Naive B cell (primary cell): ENCODE data around the gene PSENEN. TPM values are rescaled to one million over a fixed set of nuclear protein-coding genes. Genes with fewer than 3 reads are reported as not detected.

ENCODE experiments used
- ATAC-seq, 2 donors: fragments of 150-1000 bp; cut with Tn5 transposase; 2 replicates each; pipeline ENCODE4 v1.10.0; 2021; ENCODE audit warnings: low read depth in 2 of 2, mild to moderate bottlenecking in 2 of 2, moderate library complexity in 2 of 2
- DNase-seq: peaks from one replicate; pipeline ENCODE4 v3.0.0; 2022
- H3K27ac Mint-ChIP-seq, 6 donors: one replicate each; pipeline ENCODE4 v1.8.0; 2020 to 2022; ENCODE audit warnings: mild to moderate bottlenecking in 6 of 6, mixed read lengths in 6 of 6, moderate library complexity in 5 of 6, inconsistent platforms in 2 of 6
- H3K27me3 Mint-ChIP-seq, 3 donors: one replicate each; pipeline ENCODE4 v1.8.0; 2021 to 2022; ENCODE audit warnings: mixed read lengths in 3 of 3, mild to moderate bottlenecking in 1 of 3
- H3K36me3 Mint-ChIP-seq, 2 donors: one replicate each; pipeline ENCODE4 v1.8.0; 2020 to 2022; ENCODE audit warnings: mixed read lengths in 2 of 2, inconsistent platforms in 1 of 2, mild to moderate bottlenecking in 1 of 2
- H3K4me1 Mint-ChIP-seq, 3 donors: one replicate each; pipeline ENCODE4 v1.8.0; 2020 to 2022; ENCODE audit warnings: mixed read lengths in 3 of 3, inconsistent platforms in 1 of 3, mild to moderate bottlenecking in 1 of 3, moderate library complexity in 1 of 3
- H3K4me3 Mint-ChIP-seq, 8 donors: one replicate each; pipeline ENCODE4 v1.8.0; 2020 to 2022; ENCODE audit warnings: mild to moderate bottlenecking in 8 of 8, mixed read lengths in 8 of 8, moderate library complexity in 8 of 8, inconsistent platforms in 2 of 8
- H3K9me3 Mint-ChIP-seq, 7 donors: one replicate each; pipeline ENCODE4 v1.8.0; 2020 to 2022; ENCODE audit warnings: mixed read lengths in 7 of 7, mild to moderate bottlenecking in 5 of 7, inconsistent platforms in 2 of 7, moderate library complexity in 1 of 7
- polyA plus RNA-seq, 6 donors: library from polyadenylated mRNA; unstranded; fragments of 300-500 nt; fragmentation: Illumina TruSeq; gene quantifications; one replicate each; pipeline ENCODE4 v1.2.3, GENCODE V29; 2021; ENCODE audit warnings: low read depth in 6 of 6

The PSENEN gene
- polyA plus RNA-seq, 6 donors from 2014 or later = 82.4 to 105 (median 94.3) TPM

- H3K9me3 Mint-ChIP-seq = peaks cover 0 to 1% (median 0%) of the 10 kb centered on the region in 7 donors
- H3K4me3 Mint-ChIP-seq = peak overlapping the region in 3 of 8 donors; percentile 24 to 69 (median 62)
- H3K36me3 Mint-ChIP-seq = peaks cover 0 to 25% of the 10 kb centered on the region in 2 donors
- peaks cover 38 to 42% (median 39%) of the 10 kb centered on the region in 3 donors for H3K4me1 Mint-ChIP-seq
- ATAC-seq (no peak), DNase-seq (no peak)
- peaks cover 9 to 30% (median 25%) of the 10 kb centered on the region in 3 donors for H3K27me3 Mint-ChIP-seq
- H3K27ac Mint-ChIP-seq = no peak overlapping the region
Observed at GRCh38 chr19:35754370-35755130, 9.1 kb downstream of the PSENEN start.

GRCh38 chr19:35755131-35755549 lies 9.7 kb downstream of the PSENEN start:
- Mint-ChIP-seq H3K4me3 (peak overlapping the region in 6 of 8 donors; percentile 24 to 72 (median 58)), H3K4me1 (peaks cover 35 to 38% (median 37%) of the 10 kb centered on the region in 3 donors), H3K36me3 (peaks cover 0 to 25% of the 10 kb centered on the region in 2 donors), H3K27ac (no peak overlapping the region), H3K27me3 (peaks cover 9 to 30% (median 25%) of the 10 kb centered on the region in 3 donors), H3K9me3 (no peaks in the 10 kb centered on the region)
- no peak for DNase-seq
- ATAC-seq = no peak

DNA sequence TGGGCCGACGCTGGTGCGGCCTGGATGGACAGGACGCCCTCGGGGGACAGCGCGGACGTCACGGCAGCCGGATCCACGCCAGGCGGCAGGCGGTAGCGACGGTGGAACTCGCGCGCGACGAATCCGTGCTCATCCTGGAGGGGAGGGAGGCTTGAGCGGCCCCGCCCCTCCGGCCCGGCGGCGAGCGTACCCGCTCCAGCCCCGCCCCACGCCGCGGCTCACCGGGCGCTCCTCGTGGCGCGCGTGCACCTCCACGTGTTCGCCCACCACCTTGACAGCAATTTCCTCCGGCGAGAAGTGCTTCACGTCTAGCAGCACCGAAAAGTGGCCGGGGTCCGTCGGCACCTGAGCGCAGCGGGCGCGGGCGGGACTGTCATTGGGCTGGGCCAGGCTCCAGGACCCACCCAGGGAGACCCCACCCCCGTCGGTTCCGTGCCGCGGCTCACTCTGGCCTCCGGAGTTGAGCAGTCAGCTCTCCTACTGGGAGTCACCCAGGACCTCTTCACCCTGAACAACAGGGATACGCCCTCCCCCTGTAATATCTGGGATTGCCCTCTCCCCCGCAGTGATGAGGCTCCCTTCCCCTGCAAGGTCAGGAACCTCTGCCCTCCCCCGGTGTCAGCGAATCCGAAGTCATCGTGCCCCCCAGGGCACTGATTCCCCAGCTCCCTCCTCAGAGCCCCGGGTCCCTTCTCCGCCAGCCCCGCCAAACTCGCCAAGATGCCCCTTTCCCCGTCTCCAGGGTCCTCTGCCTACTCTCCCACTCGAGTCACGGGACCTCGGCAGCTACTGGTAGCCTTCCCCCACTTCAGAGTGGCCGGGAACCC lies 10.3 kb downstream of the PSENEN start:
- Mint-ChIP-seq H3K4me3 (peak overlapping the region in 7 of 8 donors; percentile 47 to 89 (median 68)), H3K27ac (no peak overlapping the region), H3K27me3 (peaks cover 9 to 30% (median 25%) of the 10 kb centered on the region in 3 donors), H3K4me1 (peaks cover 33 to 37% (median 37%) of the 10 kb centered on the region in 3 donors), H3K9me3 (no peaks in the 10 kb centered on the region), H3K36me3 (peaks cover 0 to 25% of the 10 kb centered on the region in 2 donors)
- ATAC-seq = no peak
- peak; percentile 45 for DNase-seq

DNA sequence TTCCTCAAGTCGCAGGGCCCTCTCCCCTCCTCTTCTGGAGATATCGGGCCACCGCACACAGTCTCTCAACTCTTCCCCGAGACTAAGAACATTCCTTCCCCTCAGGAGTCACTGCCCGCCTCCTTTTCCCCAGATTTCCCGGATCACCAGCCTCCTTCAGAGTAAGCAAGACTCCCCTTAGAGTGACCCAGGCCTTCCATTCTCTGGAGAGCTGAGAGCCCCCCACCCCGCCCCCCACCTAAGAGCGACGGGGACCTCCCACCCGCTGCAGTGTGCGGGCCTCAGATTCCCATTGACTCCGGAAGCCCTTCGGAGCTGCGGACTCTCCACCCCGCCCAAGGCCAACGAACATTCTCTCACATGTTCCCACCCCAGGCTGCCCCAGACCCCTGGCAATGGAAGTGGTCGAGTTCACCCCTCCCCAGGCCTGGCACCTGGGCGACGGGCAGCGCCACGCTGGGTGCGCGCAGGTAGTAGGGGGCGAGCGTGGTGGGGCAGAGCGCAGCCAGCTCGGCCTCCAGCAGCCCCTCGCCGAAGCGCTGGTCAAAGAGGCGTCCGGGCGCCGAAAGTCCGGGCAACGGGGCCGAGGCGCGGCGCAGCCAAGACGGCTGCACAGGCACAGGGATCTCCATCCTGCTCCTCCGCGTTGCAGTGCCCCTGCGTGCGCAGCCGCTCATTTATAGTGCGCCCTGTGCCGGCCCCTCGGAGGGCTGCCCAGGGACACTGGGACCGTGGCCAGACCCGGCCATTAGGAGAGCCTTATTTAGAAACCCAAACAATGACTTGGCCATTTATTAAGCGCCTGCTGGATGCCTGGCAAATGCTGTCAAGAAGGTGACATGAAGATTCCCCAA lies 11.2 kb downstream of the PSENEN start, which contains the start of gene HSPB6:
Gene HSPB6, minus strand, starts transcription at position 653 of the 854 bp plus-strand sequence. Its CDS starts 21 bp downstream, at position 632.
- DNase-seq = no peak
- no peaks in the 10 kb centered on the region for H3K9me3 Mint-ChIP-seq

GRCh38 chr19:35757231-35757748 lies 11.8 kb downstream of the PSENEN start:
- peak overlapping the region; percentile 89 to 100 (median 98) for H3K4me3 Mint-ChIP-seq
- H3K27ac Mint-ChIP-seq = peak overlapping the region in 4 of 6 donors; percentile 73 to 97 (median 95)
- H3K27me3 Mint-ChIP-seq = peaks cover 9 to 30% (median 25%) of the 10 kb centered on the region in 3 donors
- no peak for ATAC-seq
- peaks cover 37% of the 10 kb centered on the region in 3 donors for H3K4me1 Mint-ChIP-seq
- no peak for DNase-seq
- no peaks in the 10 kb centered on the region for H3K9me3 Mint-ChIP-seq
- H3K36me3 Mint-ChIP-seq = peaks cover 0 to 25% of the 10 kb centered on the region in 2 donors

More for the DNA sequence above, 11.2 kb downstream of the PSENEN start, which contains the start of gene HSPB6:
- H3K36me3 Mint-ChIP-seq = peaks cover 0 to 25% of the 10 kb centered on the region in 2 donors
- peak within 1 kb of the TSS; percentile 89 to 100 (median 98) for H3K4me3 Mint-ChIP-seq
- peaks cover 9 to 30% (median 25%) of the 10 kb centered on the region in 3 donors for H3K27me3 Mint-ChIP-seq
- H3K27ac Mint-ChIP-seq = peak within 1 kb of the TSS; percentile 93 to 98 (median 97)
- no peak for ATAC-seq
- peaks cover 33 to 37% (median 37%) of the 10 kb centered on the region in 3 donors for H3K4me1 Mint-ChIP-seq

DNA sequence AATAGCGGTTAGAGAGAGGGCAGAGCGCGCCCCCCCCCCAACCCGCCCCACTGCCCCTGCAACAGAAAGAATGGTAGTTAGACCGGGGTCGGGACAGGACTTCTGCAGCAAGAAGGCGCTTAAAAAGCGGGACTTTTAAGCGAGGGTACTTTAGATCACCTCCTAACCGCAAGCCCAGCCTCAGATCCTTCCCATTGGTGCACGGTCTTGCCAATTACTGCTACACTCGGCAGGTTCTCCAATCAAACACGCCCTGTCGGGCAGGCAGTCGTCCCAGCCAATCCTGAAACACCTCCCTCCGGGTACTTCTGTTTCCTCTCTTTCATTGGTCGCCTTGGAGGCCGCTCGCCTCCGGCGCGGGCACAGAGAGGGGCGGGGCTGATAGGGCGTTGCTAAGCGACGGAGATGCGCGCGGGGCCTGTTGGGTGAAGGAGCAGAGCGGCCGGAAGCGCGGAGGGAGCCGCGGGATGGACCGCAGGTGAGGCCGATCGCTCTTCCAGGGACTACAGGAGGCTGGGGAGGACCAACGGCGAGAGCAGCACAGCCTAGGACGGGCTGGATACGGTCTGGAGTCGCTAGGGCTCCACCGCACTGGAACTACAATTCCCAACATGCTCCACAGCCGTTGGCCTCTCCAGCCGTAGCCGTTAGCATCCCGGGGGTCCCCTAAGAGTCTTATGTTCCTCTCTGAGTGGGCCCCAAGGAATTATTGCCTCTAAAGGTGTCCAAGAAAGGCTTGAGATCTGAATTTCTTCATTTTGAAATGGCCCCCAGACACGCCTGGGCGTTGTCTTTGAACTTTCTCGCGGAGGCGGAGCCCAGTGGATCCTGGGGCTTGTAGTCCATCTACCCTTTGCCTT lies 12.5 kb downstream of the PSENEN start, which contains the start of gene PROSER3:
Gene PROSER3, plus strand, starts transcription at position 428 of the 860 bp plus-strand sequence. Its CDS starts 40 bp downstream, at position 468.
- peak; percentile 99 for DNase-seq
- Mint-ChIP-seq H3K27ac (peak within 1 kb of the TSS; percentile 93 to 98 (median 97)), H3K4me1 (peaks cover 37% of the 10 kb centered on the region in 3 donors), H3K36me3 (peaks cover 0 to 24% of the 10 kb centered on the region in 2 donors), H3K27me3 (peaks cover 9 to 30% (median 25%) of the 10 kb centered on the region in 3 donors), H3K9me3 (no peaks in the 10 kb centered on the region), H3K4me3 (peak within 1 kb of the TSS; percentile 89 to 100 (median 98))
- ATAC-seq = peak; percentile 92 to 96

GRCh38 chr19:35759697-35760096 lies 14.2 kb downstream of the PSENEN start:
- Mint-ChIP-seq H3K4me3 (peak overlapping the region; percentile 13 to 95 (median 82)), H3K4me1 (peaks cover 28 to 37% (median 37%) of the 10 kb centered on the region in 3 donors), H3K9me3 (no peaks in the 10 kb centered on the region), H3K27ac (peak overlapping the region in 1 of 6 donors; percentile 65), H3K27me3 (peaks cover 9 to 21% (median 16%) of the 10 kb centered on the region in 3 donors), H3K36me3 (peaks cover 0 to 7% of the 10 kb centered on the region in 2 donors)
- DNase-seq (no peak), ATAC-seq (no peak)

- H3K9me3 Mint-ChIP-seq = no peaks in the 10 kb centered on the region
- no peaks in the 10 kb centered on the region for H3K36me3 Mint-ChIP-seq
- peak overlapping the region in 1 of 8 donors; percentile 95 for H3K4me3 Mint-ChIP-seq
- DNase-seq (no peak), ATAC-seq (no peak)
- peaks cover 21 to 35% (median 31%) of the 10 kb centered on the region in 3 donors for H3K4me1 Mint-ChIP-seq
- H3K27me3 Mint-ChIP-seq = peaks cover 4 to 14% (median 8%) of the 10 kb centered on the region in 3 donors
- H3K27ac Mint-ChIP-seq = no peak overlapping the region
Observed at GRCh38 chr19:35760711-35761349, 15.4 kb downstream of the PSENEN start.

DNA sequence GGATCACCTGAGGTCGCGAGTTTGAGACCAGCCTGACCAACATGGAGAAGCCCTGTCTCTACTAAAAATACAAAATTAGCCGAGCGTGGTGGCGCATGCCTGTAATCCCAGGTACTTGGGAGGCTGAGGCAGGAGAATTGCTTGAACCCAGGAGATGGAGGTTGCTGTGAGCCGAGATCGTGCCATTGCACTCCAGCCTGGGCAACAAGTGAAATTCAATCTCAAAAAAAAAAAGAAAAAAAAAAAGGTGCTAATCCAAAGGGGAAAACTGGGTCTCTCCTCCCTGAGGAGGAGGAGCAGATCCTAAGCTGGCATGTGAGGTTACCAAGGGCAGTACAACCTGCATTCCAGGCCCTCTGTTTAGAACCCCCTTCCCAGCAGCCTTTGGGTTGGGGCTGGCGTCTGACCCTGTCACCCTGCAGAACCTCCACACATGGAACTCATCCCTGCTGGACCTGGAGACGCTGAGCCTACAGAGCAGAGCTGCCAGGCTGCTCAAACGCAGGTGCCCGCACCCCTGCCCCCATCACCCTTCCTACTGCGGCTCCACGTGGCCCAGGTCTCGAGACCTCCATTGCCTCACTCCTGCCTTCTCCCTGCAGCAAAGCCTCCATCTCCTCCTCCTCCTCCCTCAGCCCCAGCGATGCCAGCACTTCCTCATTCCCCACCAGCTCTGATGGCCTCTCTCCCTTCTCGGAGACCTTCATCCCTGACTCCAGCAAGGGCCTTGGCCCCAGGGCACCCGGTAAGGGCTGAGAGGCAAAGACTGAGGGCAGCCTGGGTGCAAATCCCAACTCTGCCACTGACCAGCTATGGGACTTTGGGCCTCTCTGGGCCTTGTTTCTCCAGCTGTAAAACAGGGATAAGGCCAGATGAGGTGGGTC lies 19.2 kb downstream of the PSENEN start:
- Mint-ChIP-seq H3K4me3 (no peak overlapping the region), H3K27ac (no peak overlapping the region), H3K9me3 (no peaks in the 10 kb centered on the region), H3K36me3 (no peaks in the 10 kb centered on the region), H3K27me3 (no peaks in the 10 kb centered on the region), H3K4me1 (peaks cover 6 to 11% (median 7%) of the 10 kb centered on the region in 3 donors)
- no peak for DNase-seq
- ATAC-seq = no peak

DNA sequence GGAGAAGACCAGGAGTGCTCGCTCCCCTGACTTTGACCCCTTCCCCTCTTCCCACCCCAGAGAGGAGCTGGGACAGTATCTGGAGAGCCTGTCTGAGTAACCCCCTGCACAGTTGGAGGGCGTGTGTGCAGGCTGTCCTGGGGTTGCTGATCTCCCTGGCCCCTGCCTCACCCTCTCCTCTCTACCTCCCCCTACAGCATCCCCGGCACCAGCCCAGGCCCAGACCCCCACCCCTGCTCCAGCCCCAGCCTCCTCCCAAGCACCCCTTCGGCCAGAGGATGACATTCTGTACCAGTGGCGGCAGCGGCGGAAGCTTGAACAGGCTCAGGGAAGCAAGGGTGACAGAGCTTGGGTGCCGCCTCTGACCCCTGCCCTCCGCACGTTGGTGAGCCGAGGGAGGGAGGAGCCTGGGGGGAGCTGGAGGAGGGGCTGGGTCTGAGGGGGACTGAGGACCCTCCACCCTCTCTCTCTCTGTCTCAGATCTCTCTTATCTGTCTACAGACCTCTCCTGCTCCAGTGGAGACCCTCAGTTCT lies 21.2 kb downstream of the PSENEN start:
- no peak for ATAC-seq
- DNase-seq = no peak
- H3K36me3 Mint-ChIP-seq = no peaks in the 10 kb centered on the region
- no peak overlapping the region for H3K4me3 Mint-ChIP-seq
- H3K9me3 Mint-ChIP-seq = no peaks in the 10 kb centered on the region
- peak overlapping the region in 1 of 6 donors; percentile 63 for H3K27ac Mint-ChIP-seq
- H3K27me3 Mint-ChIP-seq = no peaks in the 10 kb centered on the region
- H3K4me1 Mint-ChIP-seq = peaks cover 5 to 10% (median 6%) of the 10 kb centered on the region in 3 donors
